ENCODE measurements around the gene B9D1.

B9D1 gene

DNA sequence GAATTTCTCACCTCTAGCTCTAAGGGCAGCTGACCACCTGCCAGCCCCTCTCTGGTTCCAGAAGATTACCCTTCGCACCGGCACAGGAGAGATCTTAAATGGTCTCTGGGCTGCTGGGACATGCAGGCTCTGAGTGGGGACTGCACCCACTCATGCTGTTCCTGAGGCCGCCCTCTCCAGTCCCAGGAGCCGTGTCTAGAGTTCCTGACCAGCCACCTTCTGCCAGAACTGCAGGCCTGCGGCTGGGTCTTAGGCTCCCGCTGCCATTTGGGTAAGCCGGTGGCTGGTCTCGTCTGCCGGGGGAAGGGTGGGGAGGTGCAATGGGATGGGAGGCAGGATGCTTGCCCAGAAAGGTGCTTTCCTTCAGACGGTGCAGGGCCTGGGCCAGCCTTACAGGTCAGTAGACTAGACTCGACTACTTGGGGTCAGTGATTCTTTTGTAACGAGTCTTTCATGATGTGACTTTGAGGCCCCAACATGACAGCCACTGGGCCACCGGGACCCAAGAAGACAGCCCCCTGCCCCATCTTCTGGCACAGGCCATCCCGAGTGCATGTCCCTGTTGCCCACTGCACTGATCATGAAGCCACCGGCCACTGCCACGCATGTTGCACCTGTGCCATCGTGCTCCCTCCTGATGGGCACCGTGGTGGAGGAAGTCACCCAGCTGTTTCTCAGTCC, 26.4 kb downstream of the B9D1 start:
- TF ChIP-seq CEBPB (IDR thresholded peaks at IDR 0.05) (no peak), TEAD4 (IDR thresholded peaks at IDR 0.05) (no peak), CREB1 (IDR thresholded peaks at IDR 0.05; ENCODE audit: low read depth) (no peak), TAF1 (IDR thresholded peaks at IDR 0.05; ENCODE audit: low read depth) (no peak), MAX (IDR thresholded peaks at IDR 0.05) (no peak), YY1 (IDR thresholded peaks at IDR 0.05; ENCODE audit: low read depth) (no peak), TCF12 (IDR thresholded peaks at IDR 0.05; ENCODE audit: low read depth) (no peak), EP300 (IDR thresholded peaks at IDR 0.05; ENCODE audit: borderline replicate concordance) (no peak)
- TF ChIP-seq, protein P1, sequence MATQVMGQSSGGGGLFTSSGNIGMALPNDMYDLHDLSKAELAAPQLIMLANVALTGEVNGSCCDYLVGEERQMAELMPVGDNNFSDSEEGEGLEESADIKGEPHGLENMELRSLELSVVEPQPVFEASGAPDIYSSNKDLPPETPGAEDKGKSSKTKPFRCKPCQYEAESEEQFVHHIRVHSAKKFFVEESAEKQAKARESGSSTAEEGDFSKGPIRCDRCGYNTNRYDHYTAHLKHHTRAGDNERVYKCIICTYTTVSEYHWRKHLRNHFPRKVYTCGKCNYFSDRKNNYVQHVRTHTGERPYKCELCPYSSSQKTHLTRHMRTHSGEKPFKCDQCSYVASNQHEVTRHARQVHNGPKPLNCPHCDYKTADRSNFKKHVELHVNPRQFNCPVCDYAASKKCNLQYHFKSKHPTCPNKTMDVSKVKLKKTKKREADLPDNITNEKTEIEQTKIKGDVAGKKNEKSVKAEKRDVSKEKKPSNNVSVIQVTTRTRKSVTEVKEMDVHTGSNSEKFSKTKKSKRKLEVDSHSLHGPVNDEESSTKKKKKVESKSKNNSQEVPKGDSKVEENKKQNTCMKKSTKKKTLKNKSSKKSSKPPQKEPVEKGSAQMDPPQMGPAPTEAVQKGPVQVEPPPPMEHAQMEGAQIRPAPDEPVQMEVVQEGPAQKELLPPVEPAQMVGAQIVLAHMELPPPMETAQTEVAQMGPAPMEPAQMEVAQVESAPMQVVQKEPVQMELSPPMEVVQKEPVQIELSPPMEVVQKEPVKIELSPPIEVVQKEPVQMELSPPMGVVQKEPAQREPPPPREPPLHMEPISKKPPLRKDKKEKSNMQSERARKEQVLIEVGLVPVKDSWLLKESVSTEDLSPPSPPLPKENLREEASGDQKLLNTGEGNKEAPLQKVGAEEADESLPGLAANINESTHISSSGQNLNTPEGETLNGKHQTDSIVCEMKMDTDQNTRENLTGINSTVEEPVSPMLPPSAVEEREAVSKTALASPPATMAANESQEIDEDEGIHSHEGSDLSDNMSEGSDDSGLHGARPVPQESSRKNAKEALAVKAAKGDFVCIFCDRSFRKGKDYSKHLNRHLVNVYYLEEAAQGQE (IDR thresholded peaks at IDR 0.05; ENCODE audit: low read depth): no peak

GRCh38 chr17:19334331-19334730, 28.2 kb downstream of the B9D1 start:
- TF ChIP-seq CREB1 (IDR thresholded peaks at IDR 0.05; ENCODE audit: low read depth) (no peak), YY1 (IDR thresholded peaks at IDR 0.05; ENCODE audit: low read depth) (no peak), TAF1 (IDR thresholded peaks at IDR 0.05; ENCODE audit: low read depth) (no peak), RAD21 (IDR thresholded peaks at IDR 0.05; ENCODE audit: low read depth) (no peak), FOXM1 (IDR thresholded peaks at IDR 0.05; ENCODE audit: borderline replicate concordance, low read depth) (no peak), EP300 (IDR thresholded peaks at IDR 0.05; ENCODE audit: borderline replicate concordance) (no peak), EGR1 (IDR thresholded peaks at IDR 0.05) (no peak), NFIC (IDR thresholded peaks at IDR 0.05) (no peak), TCF12 (IDR thresholded peaks at IDR 0.05; ENCODE audit: low read depth) (no peak), CEBPB (IDR thresholded peaks at IDR 0.05) (no peak)
- TF ChIP-seq, protein P1 (IDR thresholded peaks at IDR 0.05; ENCODE audit: low read depth): no peak
- TF ChIP-seq, protein P2, sequence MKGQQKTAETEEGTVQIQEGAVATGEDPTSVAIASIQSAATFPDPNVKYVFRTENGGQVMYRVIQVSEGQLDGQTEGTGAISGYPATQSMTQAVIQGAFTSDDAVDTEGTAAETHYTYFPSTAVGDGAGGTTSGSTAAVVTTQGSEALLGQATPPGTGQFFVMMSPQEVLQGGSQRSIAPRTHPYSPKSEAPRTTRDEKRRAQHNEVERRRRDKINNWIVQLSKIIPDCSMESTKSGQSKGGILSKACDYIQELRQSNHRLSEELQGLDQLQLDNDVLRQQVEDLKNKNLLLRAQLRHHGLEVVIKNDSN (IDR thresholded peaks at IDR 0.05): no peak

- no peak for TF ChIP-seq TEAD4 (IDR thresholded peaks at IDR 0.05)
- TF ChIP-seq ZBTB7A (IDR thresholded peaks at IDR 0.05; ENCODE audit: low read depth): no peak
- no peak for TF ChIP-seq EP300 (IDR thresholded peaks at IDR 0.05; ENCODE audit: borderline replicate concordance)
- TF ChIP-seq EGR1 (IDR thresholded peaks at IDR 0.05): no peak
- TF ChIP-seq CREB1 (IDR thresholded peaks at IDR 0.05; ENCODE audit: low read depth): no peak
- TF ChIP-seq CEBPB (IDR thresholded peaks at IDR 0.05): no peak
- TF ChIP-seq, protein P2 (IDR thresholded peaks at IDR 0.05): no peak
- TF ChIP-seq, protein P1 (IDR thresholded peaks at IDR 0.05; ENCODE audit: low read depth): no peak
- no peak for TF ChIP-seq NFIC (IDR thresholded peaks at IDR 0.05)
- TF ChIP-seq TCF12 (IDR thresholded peaks at IDR 0.05; ENCODE audit: low read depth): no peak; the same call in 1 of the 2 replicates
- no peak for TF ChIP-seq YY1 (IDR thresholded peaks at IDR 0.05; ENCODE audit: low read depth)
- TF ChIP-seq RAD21 (IDR thresholded peaks at IDR 0.05; ENCODE audit: low read depth): no peak
Observed at GRCh38 chr17:19333736-19334290, 28.7 kb downstream of the B9D1 start.

DNA sequence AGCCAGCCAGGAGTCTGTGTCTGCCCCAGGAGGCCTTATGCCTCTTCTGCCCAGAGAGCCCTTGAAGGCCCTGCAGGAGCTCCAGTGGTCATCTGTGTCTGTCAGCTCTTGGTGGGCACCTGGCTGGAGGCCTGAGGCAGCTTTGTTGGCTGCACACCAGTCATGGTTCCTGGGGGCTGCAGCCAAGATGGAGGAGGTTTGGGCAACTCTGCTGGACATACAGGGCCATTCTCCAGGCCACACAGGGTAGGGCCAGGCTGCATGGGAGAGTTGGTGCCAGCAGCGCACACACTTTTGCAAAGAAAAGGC, 29.4 kb downstream of the B9D1 start:
- TF ChIP-seq YY1 (IDR thresholded peaks at IDR 0.05; ENCODE audit: low read depth): peak; percentile 59; the same call in 1 of the 2 replicates
- TF ChIP-seq, protein P1 (IDR thresholded peaks at IDR 0.05; ENCODE audit: low read depth): no peak
